Measurements from ENCODE around the gene GNG8. TPM values are rescaled to one million over a fixed set of nuclear protein-coding genes. Genes with fewer than 3 reads are reported as not detected.

Gene GNG8
- total and polyA plus RNA-seq, 2 experiments from 2014 or later: 5.9 TPM; not detected in 1

DNA sequence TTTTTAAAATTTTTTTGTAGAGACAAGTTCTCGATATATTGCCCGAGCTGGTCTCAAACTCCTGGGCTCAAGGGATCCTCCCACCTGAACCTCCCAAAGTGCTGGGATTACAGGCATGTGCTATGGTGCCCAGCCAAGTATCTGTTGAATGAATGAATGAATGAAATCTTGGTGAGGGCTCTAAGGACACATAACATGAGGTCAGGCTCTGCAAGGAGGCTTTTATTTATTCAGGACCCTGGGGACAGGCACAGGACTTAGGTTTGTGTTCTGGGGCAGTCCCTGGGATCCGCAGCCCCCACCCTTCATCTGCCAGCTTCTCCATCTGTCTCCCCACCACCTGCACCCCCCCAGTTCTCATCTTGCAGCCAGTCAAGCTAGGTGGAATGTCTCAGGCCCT, 15.7 kb downstream of the GNG8 start:
- DNase-seq (ENCODE audit: low spot score): no peak
- no peaks in the 10 kb centered on the region; the same call in 2 of the 3 replicates for H3K36me3 Mint-ChIP-seq (ENCODE audit: low read depth)
- Histone ChIP-seq H3K36me3 (ENCODE audit: insufficient read depth) (no peaks in the 10 kb centered on the region), H3K27me3 (ENCODE audit: insufficient read depth) (no peaks in the 10 kb centered on the region), H3K79me2 (replicated peaks; ENCODE audit: insufficient read depth) (no peaks in the 10 kb centered on the region), H3K4me1 (ENCODE audit: insufficient read depth) (no peaks in the 10 kb centered on the region; the same call in 1 of the 2 replicates), H4K20me1 (replicated peaks; ENCODE audit: insufficient read depth) (no peaks in the 10 kb centered on the region), H3K27ac (ENCODE audit: low read depth) (no peak overlapping the region), H2AFZ (peak overlapping the region; percentile 43; the same call in 1 of the 2 replicates), H3K9me2 (ENCODE audit: insufficient read depth) (no peaks in the 10 kb centered on the region), H3K4me2 (no peak overlapping the region), H3K4me3 (no peak overlapping the region), H3F3A (replicated peaks; ENCODE audit: low read depth) (no peaks in the 10 kb centered on the region)
- H3K27me3 Mint-ChIP-seq (ENCODE audit: insufficient read depth, low read depth, poor library complexity): peaks cover 10% of the 10 kb centered on the region
- no peaks in the 10 kb centered on the region for H3K9me3 Mint-ChIP-seq
- TF ChIP-seq, protein P1, sequence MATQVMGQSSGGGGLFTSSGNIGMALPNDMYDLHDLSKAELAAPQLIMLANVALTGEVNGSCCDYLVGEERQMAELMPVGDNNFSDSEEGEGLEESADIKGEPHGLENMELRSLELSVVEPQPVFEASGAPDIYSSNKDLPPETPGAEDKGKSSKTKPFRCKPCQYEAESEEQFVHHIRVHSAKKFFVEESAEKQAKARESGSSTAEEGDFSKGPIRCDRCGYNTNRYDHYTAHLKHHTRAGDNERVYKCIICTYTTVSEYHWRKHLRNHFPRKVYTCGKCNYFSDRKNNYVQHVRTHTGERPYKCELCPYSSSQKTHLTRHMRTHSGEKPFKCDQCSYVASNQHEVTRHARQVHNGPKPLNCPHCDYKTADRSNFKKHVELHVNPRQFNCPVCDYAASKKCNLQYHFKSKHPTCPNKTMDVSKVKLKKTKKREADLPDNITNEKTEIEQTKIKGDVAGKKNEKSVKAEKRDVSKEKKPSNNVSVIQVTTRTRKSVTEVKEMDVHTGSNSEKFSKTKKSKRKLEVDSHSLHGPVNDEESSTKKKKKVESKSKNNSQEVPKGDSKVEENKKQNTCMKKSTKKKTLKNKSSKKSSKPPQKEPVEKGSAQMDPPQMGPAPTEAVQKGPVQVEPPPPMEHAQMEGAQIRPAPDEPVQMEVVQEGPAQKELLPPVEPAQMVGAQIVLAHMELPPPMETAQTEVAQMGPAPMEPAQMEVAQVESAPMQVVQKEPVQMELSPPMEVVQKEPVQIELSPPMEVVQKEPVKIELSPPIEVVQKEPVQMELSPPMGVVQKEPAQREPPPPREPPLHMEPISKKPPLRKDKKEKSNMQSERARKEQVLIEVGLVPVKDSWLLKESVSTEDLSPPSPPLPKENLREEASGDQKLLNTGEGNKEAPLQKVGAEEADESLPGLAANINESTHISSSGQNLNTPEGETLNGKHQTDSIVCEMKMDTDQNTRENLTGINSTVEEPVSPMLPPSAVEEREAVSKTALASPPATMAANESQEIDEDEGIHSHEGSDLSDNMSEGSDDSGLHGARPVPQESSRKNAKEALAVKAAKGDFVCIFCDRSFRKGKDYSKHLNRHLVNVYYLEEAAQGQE (IDR thresholded peaks at IDR 0.05; ENCODE audit: unreplicated experiment): no peak
- no peak for TF ChIP-seq POLR2AphosphoS5 (IDR thresholded peaks at IDR 0.05; ENCODE audit: low read depth)
- TF ChIP-seq EZH2phosphoT487 (IDR thresholded peaks at IDR 0.05; ENCODE audit: unreplicated experiment): no peak
- no peak for TF ChIP-seq ZNF331 (CRISPR knock-in tag; IDR thresholded peaks at IDR 0.05; ENCODE audit: low read depth)
- no peak for TF ChIP-seq NANOG (IDR thresholded peaks at IDR 0.05; ENCODE audit: borderline replicate concordance)
- no peak for TF ChIP-seq STAT1 (IDR thresholded peaks at IDR 0.05; ENCODE audit: unreplicated experiment)
- TF ChIP-seq JUNB (IDR thresholded peaks at IDR 0.05; ENCODE audit: unreplicated experiment): no peak
- TF ChIP-seq, protein P2, sequence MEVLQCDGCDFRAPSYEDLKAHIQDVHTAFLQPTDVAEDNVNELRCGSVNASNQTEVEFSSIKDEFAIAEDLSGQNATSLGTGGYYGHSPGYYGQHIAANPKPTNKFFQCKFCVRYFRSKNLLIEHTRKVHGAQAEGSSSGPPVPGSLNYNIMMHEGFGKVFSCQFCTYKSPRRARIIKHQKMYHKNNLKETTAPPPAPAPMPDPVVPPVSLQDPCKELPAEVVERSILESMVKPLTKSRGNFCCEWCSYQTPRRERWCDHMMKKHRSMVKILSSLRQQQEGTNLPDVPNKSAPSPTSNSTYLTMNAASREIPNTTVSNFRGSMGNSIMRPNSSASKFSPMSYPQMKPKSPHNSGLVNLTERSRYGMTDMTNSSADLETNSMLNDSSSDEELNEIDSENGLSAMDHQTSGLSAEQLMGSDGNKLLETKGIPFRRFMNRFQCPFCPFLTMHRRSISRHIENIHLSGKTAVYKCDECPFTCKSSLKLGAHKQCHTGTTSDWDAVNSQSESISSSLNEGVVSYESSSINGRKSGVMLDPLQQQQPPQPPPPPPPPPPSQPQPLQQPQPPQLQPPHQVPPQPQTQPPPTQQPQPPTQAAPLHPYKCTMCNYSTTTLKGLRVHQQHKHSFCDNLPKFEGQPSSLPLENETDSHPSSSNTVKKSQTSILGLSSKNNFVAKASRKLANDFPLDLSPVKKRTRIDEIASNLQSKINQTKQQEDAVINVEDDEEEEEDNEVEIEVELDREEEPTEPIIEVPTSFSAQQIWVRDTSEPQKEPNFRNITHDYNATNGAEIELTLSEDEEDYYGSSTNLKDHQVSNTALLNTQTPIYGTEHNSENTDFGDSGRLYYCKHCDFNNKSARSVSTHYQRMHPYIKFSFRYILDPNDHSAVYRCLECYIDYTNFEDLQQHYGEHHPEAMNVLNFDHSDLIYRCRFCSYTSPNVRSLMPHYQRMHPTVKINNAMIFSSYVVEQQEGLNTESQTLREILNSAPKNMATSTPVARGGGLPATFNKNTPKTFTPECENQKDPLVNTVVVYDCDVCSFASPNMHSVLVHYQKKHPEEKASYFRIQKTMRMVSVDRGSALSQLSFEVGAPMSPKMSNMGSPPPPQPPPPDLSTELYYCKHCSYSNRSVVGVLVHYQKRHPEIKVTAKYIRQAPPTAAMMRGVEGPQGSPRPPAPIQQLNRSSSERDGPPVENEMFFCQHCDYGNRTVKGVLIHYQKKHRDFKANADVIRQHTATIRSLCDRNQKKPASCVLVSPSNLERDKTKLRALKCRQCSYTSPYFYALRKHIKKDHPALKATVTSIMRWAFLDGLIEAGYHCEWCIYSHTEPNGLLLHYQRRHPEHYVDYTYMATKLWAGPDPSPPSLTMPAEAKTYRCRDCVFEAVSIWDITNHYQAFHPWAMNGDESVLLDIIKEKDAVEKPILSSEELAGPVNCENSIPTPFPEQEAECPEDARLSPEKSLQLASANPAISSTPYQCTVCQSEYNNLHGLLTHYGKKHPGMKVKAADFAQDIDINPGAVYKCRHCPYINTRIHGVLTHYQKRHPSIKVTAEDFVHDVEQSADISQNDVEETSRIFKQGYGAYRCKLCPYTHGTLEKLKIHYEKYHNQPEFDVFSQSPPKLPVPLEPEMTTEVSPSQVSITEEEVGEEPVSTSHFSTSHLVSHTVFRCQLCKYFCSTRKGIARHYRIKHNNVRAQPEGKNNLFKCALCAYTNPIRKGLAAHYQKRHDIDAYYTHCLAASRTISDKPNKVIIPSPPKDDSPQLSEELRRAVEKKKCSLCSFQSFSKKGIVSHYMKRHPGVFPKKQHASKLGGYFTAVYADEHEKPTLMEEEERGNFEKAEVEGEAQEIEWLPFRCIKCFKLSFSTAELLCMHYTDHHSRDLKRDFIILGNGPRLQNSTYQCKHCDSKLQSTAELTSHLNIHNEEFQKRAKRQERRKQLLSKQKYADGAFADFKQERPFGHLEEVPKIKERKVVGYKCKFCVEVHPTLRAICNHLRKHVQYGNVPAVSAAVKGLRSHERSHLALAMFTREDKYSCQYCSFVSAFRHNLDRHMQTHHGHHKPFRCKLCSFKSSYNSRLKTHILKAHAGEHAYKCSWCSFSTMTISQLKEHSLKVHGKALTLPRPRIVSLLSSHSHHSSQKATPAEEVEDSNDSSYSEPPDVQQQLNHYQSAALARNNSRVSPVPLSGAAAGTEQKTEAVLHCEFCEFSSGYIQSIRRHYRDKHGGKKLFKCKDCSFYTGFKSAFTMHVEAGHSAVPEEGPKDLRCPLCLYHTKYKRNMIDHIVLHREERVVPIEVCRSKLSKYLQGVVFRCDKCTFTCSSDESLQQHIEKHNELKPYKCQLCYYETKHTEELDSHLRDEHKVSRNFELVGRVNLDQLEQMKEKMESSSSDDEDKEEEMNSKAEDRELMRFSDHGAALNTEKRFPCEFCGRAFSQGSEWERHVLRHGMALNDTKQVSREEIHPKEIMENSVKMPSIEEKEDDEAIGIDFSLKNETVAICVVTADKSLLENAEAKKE (CRISPR knock-in tag; IDR thresholded peaks at IDR 0.05): no peak
- no peak for TF ChIP-seq ZNF114 (CRISPR knock-in tag; IDR thresholded peaks at IDR 0.05)
- TF ChIP-seq CREB1 (CRISPR knock-in tag; IDR thresholded peaks at IDR 0.05; ENCODE audit: low read depth): no peak
- TF ChIP-seq, protein P3, sequence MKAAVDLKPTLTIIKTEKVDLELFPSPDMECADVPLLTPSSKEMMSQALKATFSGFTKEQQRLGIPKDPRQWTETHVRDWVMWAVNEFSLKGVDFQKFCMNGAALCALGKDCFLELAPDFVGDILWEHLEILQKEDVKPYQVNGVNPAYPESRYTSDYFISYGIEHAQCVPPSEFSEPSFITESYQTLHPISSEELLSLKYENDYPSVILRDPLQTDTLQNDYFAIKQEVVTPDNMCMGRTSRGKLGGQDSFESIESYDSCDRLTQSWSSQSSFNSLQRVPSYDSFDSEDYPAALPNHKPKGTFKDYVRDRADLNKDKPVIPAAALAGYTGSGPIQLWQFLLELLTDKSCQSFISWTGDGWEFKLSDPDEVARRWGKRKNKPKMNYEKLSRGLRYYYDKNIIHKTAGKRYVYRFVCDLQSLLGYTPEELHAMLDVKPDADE (IDR thresholded peaks at IDR 0.05): no peak
- TF ChIP-seq, protein P4, sequence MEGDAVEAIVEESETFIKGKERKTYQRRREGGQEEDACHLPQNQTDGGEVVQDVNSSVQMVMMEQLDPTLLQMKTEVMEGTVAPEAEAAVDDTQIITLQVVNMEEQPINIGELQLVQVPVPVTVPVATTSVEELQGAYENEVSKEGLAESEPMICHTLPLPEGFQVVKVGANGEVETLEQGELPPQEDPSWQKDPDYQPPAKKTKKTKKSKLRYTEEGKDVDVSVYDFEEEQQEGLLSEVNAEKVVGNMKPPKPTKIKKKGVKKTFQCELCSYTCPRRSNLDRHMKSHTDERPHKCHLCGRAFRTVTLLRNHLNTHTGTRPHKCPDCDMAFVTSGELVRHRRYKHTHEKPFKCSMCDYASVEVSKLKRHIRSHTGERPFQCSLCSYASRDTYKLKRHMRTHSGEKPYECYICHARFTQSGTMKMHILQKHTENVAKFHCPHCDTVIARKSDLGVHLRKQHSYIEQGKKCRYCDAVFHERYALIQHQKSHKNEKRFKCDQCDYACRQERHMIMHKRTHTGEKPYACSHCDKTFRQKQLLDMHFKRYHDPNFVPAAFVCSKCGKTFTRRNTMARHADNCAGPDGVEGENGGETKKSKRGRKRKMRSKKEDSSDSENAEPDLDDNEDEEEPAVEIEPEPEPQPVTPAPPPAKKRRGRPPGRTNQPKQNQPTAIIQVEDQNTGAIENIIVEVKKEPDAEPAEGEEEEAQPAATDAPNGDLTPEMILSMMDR (conservative IDR thresholded peaks at IDR 0.05; ENCODE audit: low read depth in 2 of 2): no peak
- no peak for TF ChIP-seq EZH2 (IDR thresholded peaks at IDR 0.05; ENCODE audit: low read depth, unreplicated experiment)
- no peak for ATAC-seq
- no peak overlapping the region for H3K27ac Mint-ChIP-seq
- peaks cover 11% of the 10 kb centered on the region for H3K4me1 Mint-ChIP-seq
- no peak overlapping the region for H3K4me3 Mint-ChIP-seq

Measured in GM23338 (cell line).